Stimulated activated effector memory CD8-positive, alpha-beta T cell treated with anti-CD3 and anti-CD28 coated beads, Interleukin-12 subunit alpha, Interleukin-12 subunit beta, amount 100 ng/mL, for 72 hours (primary cell): ENCODE measurements around the gene NEXMIF.
"Not testable (repeated sequence)": the region's sequence is repeated elsewhere in the genome, so short reads cannot be mapped to it uniquely, and the experiment has no call there.

Experiments used
- ATAC-seq: fragments of 150-1000 bp; cut with Tn5 transposase; 2 replicates; pipeline ENCODE4 v1.10.0; 2021
- DNase-seq, 2 donors: peaks; one replicate each; pipeline ENCODE4 v3.0.0; 2021 to 2022; ENCODE audit warnings: low spot score in 2 of 2
- H3K27ac Mint-ChIP-seq: one replicate; pipeline ENCODE4 v1.8.0; 2022; ENCODE audit warnings: mild to moderate bottlenecking, mixed read lengths
- H3K36me3 Mint-ChIP-seq: one replicate; pipeline ENCODE4 v1.8.0; 2022; ENCODE audit warnings: mild to moderate bottlenecking, mixed read lengths
- H3K4me1 Mint-ChIP-seq: one replicate; pipeline ENCODE4 v1.8.0; 2022; ENCODE audit warnings: mixed read lengths
- H3K4me3 Mint-ChIP-seq: one replicate; pipeline ENCODE4 v1.8.0; 2022; ENCODE audit warnings: mild to moderate bottlenecking, mixed read lengths
- H3K9me3 Mint-ChIP-seq: one replicate; pipeline ENCODE4 v1.8.0; 2022; ENCODE audit warnings: mixed read lengths

The NEXMIF gene

DNA sequence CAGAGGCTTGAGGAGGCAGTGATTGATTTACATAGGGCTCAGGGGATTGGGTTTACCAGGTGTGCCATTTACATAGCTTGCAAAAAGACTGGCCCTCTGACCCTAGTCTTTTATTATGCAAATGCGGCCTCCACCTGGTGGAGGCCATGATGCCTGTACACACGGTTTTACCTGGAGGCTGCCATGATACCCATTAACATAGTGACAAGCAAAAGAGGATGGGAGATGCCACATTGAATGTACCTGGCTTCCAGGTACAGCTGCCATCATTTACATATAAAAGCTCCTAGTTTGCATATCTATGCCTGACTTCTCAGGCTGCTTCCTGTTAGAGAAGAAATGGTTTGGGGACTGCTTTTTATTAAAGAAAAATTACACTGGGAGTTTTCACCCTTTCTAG is 72.0 kb downstream of the NEXMIF start:
- DNase-seq (no peak), ATAC-seq (no peak)
- Mint-ChIP-seq H3K36me3 (no peaks in the 10 kb centered on the region), H3K27ac (no peak overlapping the region), H3K4me1 (no peaks in the 10 kb centered on the region), H3K9me3 (peaks cover 24% of the 10 kb centered on the region), H3K4me3 (no peak overlapping the region)

DNA sequence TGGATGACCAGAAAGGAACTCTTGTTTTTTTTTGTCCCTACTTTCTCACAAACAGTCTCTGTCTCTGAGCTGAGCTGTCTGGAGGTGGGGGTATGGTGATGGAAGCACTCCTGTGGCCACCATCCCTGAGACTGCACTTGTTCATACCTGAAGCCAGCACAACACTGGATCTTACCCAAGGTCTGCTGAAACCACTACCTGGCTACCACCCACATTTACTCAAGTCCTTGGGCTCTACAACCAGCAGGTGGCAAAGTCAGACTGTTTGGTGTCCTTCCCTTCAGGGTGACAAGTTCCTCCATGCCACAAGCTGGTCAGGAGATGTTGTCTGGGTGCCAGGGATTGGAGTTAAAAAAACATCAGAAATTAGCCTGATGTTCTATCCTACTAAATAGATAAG is 89.7 kb downstream of the NEXMIF start:
- no peaks in the 10 kb centered on the region for H3K36me3 Mint-ChIP-seq
- no peak overlapping the region for H3K4me3 Mint-ChIP-seq
- H3K27ac Mint-ChIP-seq = no peak overlapping the region
- no peaks in the 10 kb centered on the region for H3K9me3 Mint-ChIP-seq
- DNase-seq = no peak
- ATAC-seq = no peak
- H3K4me1 Mint-ChIP-seq = no peaks in the 10 kb centered on the region

DNA sequence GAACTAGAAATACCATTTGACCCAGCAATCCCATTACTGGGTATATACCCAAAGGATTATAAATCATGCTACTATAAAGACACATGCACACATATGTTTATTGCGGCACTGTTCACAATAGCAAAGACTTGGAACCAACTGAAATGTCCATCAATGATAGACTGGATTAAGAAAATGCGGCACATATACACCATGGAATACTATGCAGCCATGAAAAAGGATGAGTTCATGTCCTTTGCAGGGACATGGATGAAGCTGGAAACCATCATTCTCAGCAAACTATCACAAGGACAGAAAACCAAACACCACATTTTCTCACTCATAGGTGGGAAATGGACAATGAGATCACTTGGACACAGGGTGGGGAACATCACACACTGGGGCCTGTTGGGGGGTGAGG is 105.5 kb downstream of the NEXMIF start:
- not testable (repeated sequence) for H3K36me3 Mint-ChIP-seq, ATAC-seq, H3K4me1 Mint-ChIP-seq, H3K4me3 Mint-ChIP-seq, H3K9me3 Mint-ChIP-seq, DNase-seq, H3K27ac Mint-ChIP-seq

GRCh38 chrX:74814681-74815080 is 110.6 kb downstream of the NEXMIF start:
- no peak overlapping the region for H3K4me3 Mint-ChIP-seq
- H3K4me1 Mint-ChIP-seq = no peaks in the 10 kb centered on the region
- H3K27ac Mint-ChIP-seq = no peak overlapping the region
- no peaks in the 10 kb centered on the region for H3K36me3 Mint-ChIP-seq
- ATAC-seq = no peak
- DNase-seq = no peak
- H3K9me3 Mint-ChIP-seq = no peaks in the 10 kb centered on the region

DNA sequence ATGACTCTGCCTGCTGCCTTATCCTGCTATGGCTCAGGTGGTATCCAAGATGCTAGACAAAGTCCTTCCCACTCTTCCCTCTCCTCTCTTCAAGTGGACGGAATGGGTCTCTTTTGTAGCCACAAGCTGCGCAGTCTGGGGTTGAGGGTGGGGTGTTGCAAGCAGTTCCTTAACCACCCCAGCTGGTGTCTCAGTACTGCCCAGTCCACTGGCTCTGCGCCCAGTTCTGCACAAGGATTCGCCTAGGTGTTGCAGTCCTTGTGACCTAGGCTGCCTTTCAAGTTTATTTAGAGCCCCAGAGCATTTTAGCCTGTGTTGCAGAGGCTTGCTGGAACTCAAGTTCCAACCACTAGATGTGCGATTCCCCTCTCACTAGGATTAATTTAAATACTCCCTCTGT is 120.7 kb downstream of the NEXMIF start:
- no peak overlapping the region for H3K4me3 Mint-ChIP-seq
- no peaks in the 10 kb centered on the region for H3K4me1 Mint-ChIP-seq
- ATAC-seq = no peak
- H3K27ac Mint-ChIP-seq = no peak overlapping the region
- no peak for DNase-seq
- H3K36me3 Mint-ChIP-seq = no peaks in the 10 kb centered on the region
- H3K9me3 Mint-ChIP-seq = no peaks in the 10 kb centered on the region

GRCh38 chrX:74800062-74800461 is 125.2 kb downstream of the NEXMIF start:
- Mint-ChIP-seq H3K27ac (no peak overlapping the region), H3K9me3 (no peaks in the 10 kb centered on the region), H3K4me3 (no peak overlapping the region), H3K36me3 (no peaks in the 10 kb centered on the region), H3K4me1 (no peaks in the 10 kb centered on the region)
- no peak for DNase-seq
- ATAC-seq = no peak

DNA sequence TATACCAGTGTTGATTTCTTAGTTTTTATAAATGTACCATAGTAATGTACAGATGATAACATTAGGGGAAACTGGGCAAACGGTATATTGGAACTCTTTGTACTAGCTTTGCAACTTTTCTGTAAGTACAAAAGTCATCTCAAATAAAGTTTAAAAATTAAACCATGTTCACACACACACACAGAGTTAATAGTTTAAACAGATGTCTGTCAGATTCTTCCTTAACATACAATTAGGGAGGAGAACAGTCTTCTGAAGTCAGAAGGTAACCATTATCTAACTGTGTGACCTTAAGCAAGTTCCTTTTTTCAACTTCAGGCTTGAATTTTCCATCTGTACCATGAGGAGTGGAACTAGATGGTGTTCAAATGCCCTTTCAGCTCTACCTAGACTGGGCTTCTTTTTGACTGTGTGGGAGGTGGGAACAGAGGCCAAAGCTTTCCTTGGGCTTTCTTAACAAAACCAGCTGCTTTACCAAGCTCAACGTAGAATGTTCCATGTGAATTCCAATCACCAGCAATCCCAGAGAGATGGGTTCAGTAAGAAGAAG is 127.8 kb downstream of the NEXMIF start:
- no peaks in the 10 kb centered on the region for H3K9me3 Mint-ChIP-seq
- no peak overlapping the region for H3K4me3 Mint-ChIP-seq
- DNase-seq (no peak), ATAC-seq (no peak)
- no peaks in the 10 kb centered on the region for H3K36me3 Mint-ChIP-seq
- no peak overlapping the region for H3K27ac Mint-ChIP-seq
- H3K4me1 Mint-ChIP-seq = no peaks in the 10 kb centered on the region

DNA sequence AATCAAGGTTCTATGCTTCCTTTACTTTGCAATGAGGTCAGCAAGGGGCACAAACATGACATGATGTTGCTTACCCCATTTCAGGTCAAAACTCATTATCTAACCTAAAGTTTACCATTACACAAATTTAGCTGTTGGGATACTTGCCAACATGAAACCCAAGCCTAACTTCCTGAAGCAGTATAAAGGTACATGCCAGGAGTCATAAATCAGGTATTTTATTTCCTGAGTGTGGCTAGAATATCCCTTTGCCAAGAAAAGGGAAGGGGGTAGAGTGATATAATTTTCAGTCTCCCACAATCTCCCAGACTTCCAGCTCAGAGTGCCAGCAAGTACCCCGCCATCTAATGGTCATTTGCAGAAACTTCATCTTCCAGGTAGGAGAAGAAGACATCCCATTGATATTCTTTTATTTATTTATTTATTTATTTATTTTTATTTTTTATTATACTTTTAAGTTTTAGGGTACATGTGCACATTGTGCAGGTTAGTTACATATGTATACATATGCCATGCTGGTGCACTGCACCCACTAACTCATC is 136.6 kb downstream of the NEXMIF start:
- Mint-ChIP-seq H3K4me1 (no peaks in the 10 kb centered on the region), H3K4me3 (no peak overlapping the region), H3K36me3 (no peaks in the 10 kb centered on the region), H3K27ac (no peak overlapping the region), H3K9me3 (no peaks in the 10 kb centered on the region)
- no peak for DNase-seq
- no peak for ATAC-seq

- H3K4me1 Mint-ChIP-seq = no peaks in the 10 kb centered on the region
- no peak overlapping the region for H3K27ac Mint-ChIP-seq
- ATAC-seq = no peak
- DNase-seq = no peak
- no peaks in the 10 kb centered on the region for H3K36me3 Mint-ChIP-seq
- H3K4me3 Mint-ChIP-seq = no peak overlapping the region
- no peaks in the 10 kb centered on the region for H3K9me3 Mint-ChIP-seq
Observed at GRCh38 chrX:74784629-74785028, 140.6 kb downstream of the NEXMIF start.

DNA sequence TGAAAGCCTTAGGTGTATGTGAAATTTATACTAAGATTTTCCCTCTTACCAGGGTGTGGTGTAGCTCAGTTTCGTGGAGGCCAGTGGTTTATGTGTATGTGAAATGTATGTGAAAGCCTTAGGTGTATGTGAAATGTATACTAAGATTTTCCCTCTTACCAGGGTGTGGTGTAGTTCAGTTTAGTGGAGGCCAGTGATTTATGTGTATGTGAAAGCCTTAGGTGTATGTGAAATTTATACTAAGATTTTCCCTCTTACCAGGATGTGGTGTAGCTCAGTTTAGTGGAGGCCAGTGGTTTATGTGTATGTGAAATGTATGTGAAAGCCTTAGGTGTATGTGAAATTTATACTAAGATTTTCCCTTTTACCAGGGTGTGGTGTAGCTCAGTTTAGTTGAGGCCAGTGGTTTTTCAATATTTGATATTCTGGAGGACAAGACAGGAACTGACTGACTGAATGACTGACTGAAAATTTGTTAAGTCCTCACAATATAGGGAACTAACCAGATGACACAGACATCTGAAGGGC is 143.7 kb downstream of the NEXMIF start:
- Mint-ChIP-seq H3K4me1 (no peaks in the 10 kb centered on the region), H3K4me3 (no peak overlapping the region), H3K9me3 (no peaks in the 10 kb centered on the region), H3K27ac (no peak overlapping the region), H3K36me3 (no peaks in the 10 kb centered on the region)
- DNase-seq (no peak), ATAC-seq (no peak)

DNA sequence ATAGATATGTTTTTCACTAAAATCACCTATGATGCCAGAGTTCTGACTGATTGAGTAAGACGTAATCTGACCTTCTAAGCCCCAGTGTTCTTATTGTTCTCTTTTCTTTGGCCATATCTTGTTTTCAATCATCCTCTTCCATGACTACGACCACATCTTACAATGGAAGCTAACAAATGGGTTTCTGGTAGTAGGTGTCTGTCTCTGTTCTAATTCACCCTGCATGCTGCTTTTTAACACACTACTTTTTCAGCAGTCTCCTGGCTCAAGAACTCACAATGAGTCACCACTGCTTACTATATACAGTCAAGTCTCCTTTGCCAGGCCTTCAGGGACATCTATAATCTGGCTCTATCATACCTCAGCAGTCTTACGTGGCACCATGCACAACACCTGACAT is 146.1 kb downstream of the NEXMIF start:
- Mint-ChIP-seq H3K4me3 (no peak overlapping the region), H3K4me1 (no peaks in the 10 kb centered on the region), H3K27ac (no peak overlapping the region), H3K9me3 (no peaks in the 10 kb centered on the region), H3K36me3 (no peaks in the 10 kb centered on the region)
- DNase-seq (no peak), ATAC-seq (no peak)

- Mint-ChIP-seq H3K27ac (no peak overlapping the region), H3K4me1 (no peaks in the 10 kb centered on the region), H3K36me3 (no peaks in the 10 kb centered on the region), H3K4me3 (no peak overlapping the region), H3K9me3 (no peaks in the 10 kb centered on the region)
- ATAC-seq (no peak), DNase-seq (no peak)
Observed at GRCh38 chrX:74774988-74775387, 150.3 kb downstream of the NEXMIF start.

DNA sequence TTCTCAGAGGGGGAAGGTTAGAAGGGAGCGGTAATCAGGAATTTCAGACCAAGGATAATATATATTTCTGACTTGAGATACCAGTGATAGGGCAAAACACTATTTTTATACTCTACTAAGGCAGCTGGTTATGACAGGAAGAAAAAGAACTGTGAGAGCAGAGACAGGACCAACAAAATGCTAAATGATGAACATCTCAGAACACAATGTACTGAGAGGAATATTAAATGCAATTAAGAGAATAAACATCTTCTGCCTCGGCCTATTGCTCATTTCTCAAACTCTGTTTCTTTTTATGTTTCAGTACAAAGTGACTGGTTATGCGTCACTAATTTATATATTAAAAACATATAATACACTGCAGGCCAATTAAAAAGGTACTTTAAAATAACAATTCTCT is 188.8 kb downstream of the NEXMIF start:
- no peaks in the 10 kb centered on the region for H3K9me3 Mint-ChIP-seq
- H3K27ac Mint-ChIP-seq = no peak overlapping the region
- no peaks in the 10 kb centered on the region for H3K36me3 Mint-ChIP-seq
- no peak overlapping the region for H3K4me3 Mint-ChIP-seq
- DNase-seq (no peak), ATAC-seq (no peak)
- no peaks in the 10 kb centered on the region for H3K4me1 Mint-ChIP-seq

GRCh38 chrX:74705269-74705668 is 220.0 kb downstream of the NEXMIF start:
- H3K4me3 Mint-ChIP-seq = no peak overlapping the region
- DNase-seq (no peak), ATAC-seq (no peak)
- H3K9me3 Mint-ChIP-seq = no peaks in the 10 kb centered on the region
- H3K36me3 Mint-ChIP-seq = no peaks in the 10 kb centered on the region
- no peak overlapping the region for H3K27ac Mint-ChIP-seq
- no peaks in the 10 kb centered on the region for H3K4me1 Mint-ChIP-seq

- H3K27ac Mint-ChIP-seq, H3K4me3 Mint-ChIP-seq, H3K9me3 Mint-ChIP-seq, H3K4me1 Mint-ChIP-seq, H3K36me3 Mint-ChIP-seq, DNase-seq, ATAC-seq: not testable (repeated sequence)
Observed at GRCh38 chrX:74701343-74701742, 223.9 kb downstream of the NEXMIF start.

GRCh38 chrX:74684466-74684865 is 240.8 kb downstream of the NEXMIF start:
- no peak overlapping the region for H3K27ac Mint-ChIP-seq
- DNase-seq = no peak
- no peak for ATAC-seq
- H3K36me3 Mint-ChIP-seq = no peaks in the 10 kb centered on the region
- no peaks in the 10 kb centered on the region for H3K9me3 Mint-ChIP-seq
- H3K4me3 Mint-ChIP-seq = no peak overlapping the region
- no peaks in the 10 kb centered on the region for H3K4me1 Mint-ChIP-seq
